ENCODE results near the gene SUFU. TPM values are rescaled to one million over a fixed set of nuclear protein-coding genes. Genes with fewer than 3 reads are reported as not detected.

Gene SUFU
- total RNA-seq, 4 donors from 2014 or later: 5.3 to 10.0 (median 8.6) TPM

- ATAC-seq: peak; percentile 48
- 60% methylated on average over 1 of the region's 7 CpGs; no CpG with 5 or more reads in 1 of the 2 donors for WGBS, 2 donors (ENCODE audit: low coverage in 1 of 2)
- Histone ChIP-seq H3K4me1 (peaks cover 2 to 39% (median 20%) of the 10 kb centered on the region in 3 donors), H3K27me3 (no peaks in the 10 kb centered on the region), H3K27ac (peak overlapping the region in 3 of 4 donors; percentile 53 to 62 (median 54)), H3K9me3 (no peaks in the 10 kb centered on the region), H3K4me3 (no peak overlapping the region), H3K36me3 (no peaks in the 10 kb centered on the region)
- TF ChIP-seq POLR2AphosphoS5 (IDR thresholded peaks at IDR 0.05) (peak; percentile 45), EP300 (IDR thresholded peaks at IDR 0.05) (no peak), POLR2A (IDR thresholded peaks at IDR 0.05) (no peak)
- TF ChIP-seq, protein P1, sequence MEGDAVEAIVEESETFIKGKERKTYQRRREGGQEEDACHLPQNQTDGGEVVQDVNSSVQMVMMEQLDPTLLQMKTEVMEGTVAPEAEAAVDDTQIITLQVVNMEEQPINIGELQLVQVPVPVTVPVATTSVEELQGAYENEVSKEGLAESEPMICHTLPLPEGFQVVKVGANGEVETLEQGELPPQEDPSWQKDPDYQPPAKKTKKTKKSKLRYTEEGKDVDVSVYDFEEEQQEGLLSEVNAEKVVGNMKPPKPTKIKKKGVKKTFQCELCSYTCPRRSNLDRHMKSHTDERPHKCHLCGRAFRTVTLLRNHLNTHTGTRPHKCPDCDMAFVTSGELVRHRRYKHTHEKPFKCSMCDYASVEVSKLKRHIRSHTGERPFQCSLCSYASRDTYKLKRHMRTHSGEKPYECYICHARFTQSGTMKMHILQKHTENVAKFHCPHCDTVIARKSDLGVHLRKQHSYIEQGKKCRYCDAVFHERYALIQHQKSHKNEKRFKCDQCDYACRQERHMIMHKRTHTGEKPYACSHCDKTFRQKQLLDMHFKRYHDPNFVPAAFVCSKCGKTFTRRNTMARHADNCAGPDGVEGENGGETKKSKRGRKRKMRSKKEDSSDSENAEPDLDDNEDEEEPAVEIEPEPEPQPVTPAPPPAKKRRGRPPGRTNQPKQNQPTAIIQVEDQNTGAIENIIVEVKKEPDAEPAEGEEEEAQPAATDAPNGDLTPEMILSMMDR (IDR thresholded peaks at IDR 0.05): peak in 1 of 4 experiments; percentile 26
Measured at GRCh38 chr10:102669206-102670064, 165.7 kb downstream of the SUFU start.

DNA sequence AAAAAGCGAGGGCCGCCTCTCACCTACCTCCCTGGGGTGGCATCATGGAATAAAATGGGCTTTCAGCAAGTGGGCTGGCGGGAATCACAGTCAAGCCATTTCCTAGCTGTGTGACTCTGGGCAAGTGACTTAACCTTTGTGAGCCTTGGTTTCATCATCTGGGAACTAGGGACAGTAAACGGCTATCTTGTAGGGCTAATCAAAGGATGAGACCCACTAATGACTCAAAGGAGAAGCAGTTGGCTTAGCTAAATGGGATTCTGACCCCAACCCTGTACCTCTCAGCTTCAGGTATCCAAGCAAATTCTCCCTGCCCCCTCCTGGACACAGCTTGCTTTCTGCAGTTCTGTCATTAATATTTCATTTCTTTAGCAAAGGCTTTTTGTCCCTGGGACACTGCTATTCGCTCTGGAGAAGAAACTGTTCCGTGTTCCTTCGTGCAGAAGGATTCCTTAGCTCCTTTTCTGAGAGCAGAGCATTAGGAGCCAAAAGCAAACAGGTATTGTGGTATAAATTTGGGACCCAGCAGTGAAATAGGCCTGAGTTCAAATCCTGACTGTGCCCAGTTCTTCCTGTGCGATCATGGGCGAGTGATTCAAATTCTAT is 166.4 kb downstream of the SUFU start:
- Histone ChIP-seq H3K27ac (peak overlapping the region in 3 of 4 donors; percentile 53 to 62 (median 54)), H3K4me3 (no peak overlapping the region), H3K9me3 (no peaks in the 10 kb centered on the region), H3K4me1 (peaks cover 2 to 46% (median 27%) of the 10 kb centered on the region in 3 donors), H3K36me3 (no peaks in the 10 kb centered on the region), H3K27me3 (no peaks in the 10 kb centered on the region)
- 80 to 91% methylated on average over 4 to 5 of the region's 9 CpGs for WGBS, 2 donors (ENCODE audit: low coverage in 1 of 2)
- no peak for ATAC-seq
- TF ChIP-seq POLR2AphosphoS5 (IDR thresholded peaks at IDR 0.05) (no peak), POLR2A (IDR thresholded peaks at IDR 0.05) (no peak), EP300 (IDR thresholded peaks at IDR 0.05) (no peak)
- TF ChIP-seq, protein P1 (IDR thresholded peaks at IDR 0.05): no peak

GRCh38 chr10:102670871-102671434 is 167.2 kb downstream of the SUFU start:
- no peak for ATAC-seq
- Histone ChIP-seq H3K9me3 (no peaks in the 10 kb centered on the region), H3K4me3 (no peak overlapping the region), H3K27me3 (no peaks in the 10 kb centered on the region), H3K27ac (no peak overlapping the region), H3K4me1 (peaks cover 4 to 54% (median 35%) of the 10 kb centered on the region in 3 donors), H3K36me3 (no peaks in the 10 kb centered on the region)
- TF ChIP-seq EP300 (IDR thresholded peaks at IDR 0.05) (no peak), POLR2A (IDR thresholded peaks at IDR 0.05) (no peak), POLR2AphosphoS5 (IDR thresholded peaks at IDR 0.05) (no peak)
- TF ChIP-seq, protein P1 (IDR thresholded peaks at IDR 0.05): no peak
- 81 to 100% methylated on average over 3 to 4 of the region's 6 CpGs for WGBS, 2 donors (ENCODE audit: low coverage in 1 of 2)

GRCh38 chr10:102673236-102673818 is 169.6 kb downstream of the SUFU start:
- no peak for ATAC-seq

More at GRCh38 chr10:102673236-102673818, 169.6 kb downstream of the SUFU start:
- WGBS, 2 donors (ENCODE audit: low coverage in 1 of 2): 17 to 44% methylated on average over 3 to 11 of the region's 13 CpGs
- TF ChIP-seq, protein P1 (IDR thresholded peaks at IDR 0.05): no peak
- TF ChIP-seq POLR2A (IDR thresholded peaks at IDR 0.05) (no peak), POLR2AphosphoS5 (IDR thresholded peaks at IDR 0.05) (no peak), EP300 (IDR thresholded peaks at IDR 0.05) (no peak)
- no peaks in the 10 kb centered on the region for H3K9me3 ChIP-seq
- H3K27ac ChIP-seq: peak overlapping the region; percentile 6 to 81 (median 79)
- no peaks in the 10 kb centered on the region for H3K27me3 ChIP-seq
- H3K4me1 ChIP-seq: peaks cover 4 to 78% (median 49%) of the 10 kb centered on the region in 3 donors
- no peaks in the 10 kb centered on the region for H3K36me3 ChIP-seq
- no peak overlapping the region for H3K4me3 ChIP-seq

Data from gastroesophageal sphincter (tissue), 4 donors.